ENCODE measurements around the gene GRAMD2B. TPM values are rescaled to one million over a fixed set of nuclear protein-coding genes. Genes with fewer than 3 reads are reported as not detected.

Gene GRAMD2B
- total and polyA plus RNA-seq, 4 donors: 8.5 to 19.4 (median 14.9) TPM

- Histone ChIP-seq H3K4me1 (ENCODE audit: control insufficient read depth in 5 of 5, insufficient read depth in 5 of 5, low read length in 5 of 5) (peaks cover 0 to 21% (median 5%) of the 10 kb centered on the region in 5 donors), H3K36me3 (ENCODE audit: control insufficient read depth in 4 of 4, insufficient read depth in 4 of 4, low read length in 4 of 4) (no peaks in the 10 kb centered on the region), H3K9me3 (ENCODE audit: control insufficient read depth in 4 of 4, insufficient read depth in 3 of 4, low read length in 3 of 4) (no peaks in the 10 kb centered on the region), H3K4me3 (no peak overlapping the region), H3K27me3 (ENCODE audit: control insufficient read depth in 3 of 3, insufficient read depth in 3 of 3, low read length in 2 of 3) (no peaks in the 10 kb centered on the region), H3K9ac (ENCODE audit: insufficient read depth in 1 of 2, low read length in 2 of 2) (no peak overlapping the region), H3K27ac (ENCODE audit: low read depth in 1 of 2, low read length in 1 of 2) (no peak overlapping the region)
- TF ChIP-seq, protein P1, sequence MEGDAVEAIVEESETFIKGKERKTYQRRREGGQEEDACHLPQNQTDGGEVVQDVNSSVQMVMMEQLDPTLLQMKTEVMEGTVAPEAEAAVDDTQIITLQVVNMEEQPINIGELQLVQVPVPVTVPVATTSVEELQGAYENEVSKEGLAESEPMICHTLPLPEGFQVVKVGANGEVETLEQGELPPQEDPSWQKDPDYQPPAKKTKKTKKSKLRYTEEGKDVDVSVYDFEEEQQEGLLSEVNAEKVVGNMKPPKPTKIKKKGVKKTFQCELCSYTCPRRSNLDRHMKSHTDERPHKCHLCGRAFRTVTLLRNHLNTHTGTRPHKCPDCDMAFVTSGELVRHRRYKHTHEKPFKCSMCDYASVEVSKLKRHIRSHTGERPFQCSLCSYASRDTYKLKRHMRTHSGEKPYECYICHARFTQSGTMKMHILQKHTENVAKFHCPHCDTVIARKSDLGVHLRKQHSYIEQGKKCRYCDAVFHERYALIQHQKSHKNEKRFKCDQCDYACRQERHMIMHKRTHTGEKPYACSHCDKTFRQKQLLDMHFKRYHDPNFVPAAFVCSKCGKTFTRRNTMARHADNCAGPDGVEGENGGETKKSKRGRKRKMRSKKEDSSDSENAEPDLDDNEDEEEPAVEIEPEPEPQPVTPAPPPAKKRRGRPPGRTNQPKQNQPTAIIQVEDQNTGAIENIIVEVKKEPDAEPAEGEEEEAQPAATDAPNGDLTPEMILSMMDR (IDR thresholded peaks at IDR 0.05; ENCODE audit: control extremely low read depth, extremely low read depth): no peak
- ATAC-seq (ENCODE audit: insufficient read depth, low FRiP score): no peak
- no peak for DNase-seq
- 92 to 95% methylated on average over 4 of the region's 4 CpGs for whole genome bisulfite sequencing, 2 donors
Observed at GRCh38 chr5:126416266-126416925, 6.8 kb upstream of the GRAMD2B start.

DNA sequence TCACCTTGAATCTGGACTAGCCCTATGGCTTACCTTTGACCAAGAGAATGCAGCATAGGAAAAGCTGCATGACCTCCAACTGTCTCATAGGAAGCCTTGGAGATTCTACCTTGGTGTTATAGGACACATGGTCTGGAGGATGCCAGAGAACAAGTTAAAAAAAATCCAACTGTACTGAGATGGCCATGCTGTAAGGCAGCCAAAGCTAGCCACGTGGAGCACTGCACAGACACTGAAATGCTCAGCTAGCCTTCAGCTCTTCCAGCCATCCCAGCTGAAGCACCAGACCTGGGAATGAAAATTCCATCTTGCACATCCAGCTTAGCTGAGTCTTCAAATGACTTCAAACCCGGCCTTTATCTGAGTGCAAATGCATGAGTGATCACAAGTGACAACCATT, 6.0 kb upstream of the GRAMD2B start:
- TF ChIP-seq, protein P1 (IDR thresholded peaks at IDR 0.05; ENCODE audit: control extremely low read depth, extremely low read depth): no peak
- H3K9me3 ChIP-seq (ENCODE audit: control insufficient read depth in 4 of 4, insufficient read depth in 3 of 4, low read length in 3 of 4): no peaks in the 10 kb centered on the region
- DNase-seq: no peak
- no peak for ATAC-seq (ENCODE audit: insufficient read depth, low FRiP score)
- peaks cover 0 to 21% (median 5%) of the 10 kb centered on the region in 5 donors for H3K4me1 ChIP-seq (ENCODE audit: control insufficient read depth in 5 of 5, insufficient read depth in 5 of 5, low read length in 5 of 5)
- no peak overlapping the region for H3K27ac ChIP-seq (ENCODE audit: low read depth in 1 of 2, low read length in 1 of 2)
- no peak overlapping the region for H3K4me3 ChIP-seq
- H3K9ac ChIP-seq (ENCODE audit: insufficient read depth in 1 of 2, low read length in 2 of 2): no peak overlapping the region
- 88 to 91% methylated on average over 2 of the region's 2 CpGs for WGBS, 2 donors
- H3K27me3 ChIP-seq (ENCODE audit: control insufficient read depth in 3 of 3, insufficient read depth in 3 of 3, low read length in 2 of 3): no peaks in the 10 kb centered on the region
- H3K36me3 ChIP-seq (ENCODE audit: control insufficient read depth in 4 of 4, insufficient read depth in 4 of 4, low read length in 4 of 4): no peaks in the 10 kb centered on the region

- Histone ChIP-seq H3K4me1 (ENCODE audit: control insufficient read depth in 5 of 5, insufficient read depth in 5 of 5, low read length in 5 of 5) (peaks cover 0 to 18% (median 6%) of the 10 kb centered on the region in 5 donors), H3K9ac (ENCODE audit: insufficient read depth in 1 of 2, low read length in 2 of 2) (no peak overlapping the region), H3K4me3 (no peak overlapping the region), H3K27me3 (ENCODE audit: control insufficient read depth in 3 of 3, insufficient read depth in 3 of 3, low read length in 2 of 3) (no peaks in the 10 kb centered on the region), H3K27ac (ENCODE audit: low read depth in 1 of 2, low read length in 1 of 2) (no peak overlapping the region), H3K36me3 (ENCODE audit: control insufficient read depth in 4 of 4, insufficient read depth in 4 of 4, low read length in 4 of 4) (no peaks in the 10 kb centered on the region), H3K9me3 (ENCODE audit: control insufficient read depth in 4 of 4, insufficient read depth in 3 of 4, low read length in 3 of 4) (no peaks in the 10 kb centered on the region)
- no peak for DNase-seq
- WGBS, 2 donors: 88 to 92% methylated on average over 5 of the region's 5 CpGs
- TF ChIP-seq, protein P1 (IDR thresholded peaks at IDR 0.05; ENCODE audit: control extremely low read depth, extremely low read depth): no peak
- ATAC-seq (ENCODE audit: insufficient read depth, low FRiP score): no peak
Observed at GRCh38 chr5:126419102-126419501, 4.1 kb upstream of the GRAMD2B start.

GRCh38 chr5:126428421-126428820, 5.2 kb downstream of the GRAMD2B start:
- Histone ChIP-seq H3K36me3 (ENCODE audit: control insufficient read depth in 4 of 4, insufficient read depth in 4 of 4, low read length in 4 of 4) (peaks cover 0 to 8% (median 0%) of the 10 kb centered on the region in 4 donors), H3K9ac (ENCODE audit: insufficient read depth in 1 of 2, low read length in 2 of 2) (no peak overlapping the region), H3K4me1 (ENCODE audit: control insufficient read depth in 5 of 5, insufficient read depth in 5 of 5, low read length in 5 of 5) (peaks cover 0 to 13% (median 0%) of the 10 kb centered on the region in 5 donors), H3K9me3 (ENCODE audit: control insufficient read depth in 4 of 4, insufficient read depth in 3 of 4, low read length in 3 of 4) (no peaks in the 10 kb centered on the region), H3K4me3 (no peak overlapping the region), H3K27me3 (ENCODE audit: control insufficient read depth in 3 of 3, insufficient read depth in 3 of 3, low read length in 2 of 3) (no peaks in the 10 kb centered on the region), H3K27ac (ENCODE audit: low read depth in 1 of 2, low read length in 1 of 2) (no peak overlapping the region)
- DNase-seq (no peak), ATAC-seq (ENCODE audit: insufficient read depth, low FRiP score) (no peak)
- TF ChIP-seq, protein P1 (IDR thresholded peaks at IDR 0.05; ENCODE audit: control extremely low read depth, extremely low read depth): no peak
- 23 to 26% methylated on average over 2 of the region's 2 CpGs for WGBS, 2 donors
